RWPE2 (cell line): ENCODE results near the gene USP32.
A peak's percentile ranks its signal among the peaks of the same experiment; 100 is the strongest.

Experiments used
- ATAC-seq: fragments of 200-7000 bp; cut with Tn5 transposase; 3 replicates; pipeline ENCODE4 v1.9.1; 2021; ENCODE audit warnings: low read depth
- DNase-seq: peaks from one replicate; pipeline ENCODE4 v3.0.0-alpha.2; 2020; ENCODE audit warnings: low spot score
- H3K27ac ChIP-seq: fragments of 450-650 bp; 2 replicates; pipeline ENCODE4 v1.5.1; 2017; ENCODE audit warnings: mild to moderate bottlenecking; ENCODE audit not compliant: poor library complexity, severe bottlenecking
- H3K27me3 ChIP-seq: fragments of 250-450 bp; sonication (Bioruptor Pico); 2 replicates; pipeline ENCODE4 v1.5.1; 2021; ENCODE audit warnings: mild to moderate bottlenecking, moderate library complexity; ENCODE audit not compliant: insufficient read depth, poor library complexity, severe bottlenecking
- H3K36me3 ChIP-seq: fragments of 250-450 bp; sonication (Bioruptor Pico); 2 replicates; pipeline ENCODE4 v1.5.1; 2020; ENCODE audit warnings: low read depth, mild to moderate bottlenecking, moderate library complexity
- H3K4me1 ChIP-seq: fragments of 250-450 bp; sonication (Bioruptor Pico); 2 replicates; pipeline ENCODE4 v1.5.1; 2021; ENCODE audit warnings: mild to moderate bottlenecking, moderate library complexity; ENCODE audit not compliant: insufficient read depth, poor library complexity, severe bottlenecking
- H3K4me3 ChIP-seq: fragments of 250-450 bp; sonication (Bioruptor Pico); 2 replicates; pipeline ENCODE4 v1.5.1; 2021; ENCODE audit warnings: mild to moderate bottlenecking, moderate library complexity; ENCODE audit not compliant: severe bottlenecking
- H3K9me3 ChIP-seq: fragments of 250-450 bp; sonication (Bioruptor Pico); 2 replicates; pipeline ENCODE4 v1.5.1; 2021; ENCODE audit warnings: mild to moderate bottlenecking, moderate library complexity; ENCODE audit not compliant: severe bottlenecking
- TF ChIP-seq, protein P1 (sequence below): fragments of 450-650 bp; IDR thresholded peaks from one replicate; pipeline ENCODE4 v1.5.1; 2017; ENCODE audit warnings: mild to moderate bottlenecking, moderate library complexity; ENCODE audit not compliant: poor library complexity, severe bottlenecking

The USP32 gene

GRCh38 chr17:60135951-60136666 is 255.8 kb downstream of the USP32 start:
- Histone ChIP-seq H3K4me1 (no peaks in the 10 kb centered on the region), H3K36me3 (peaks cover 16% of the 10 kb centered on the region), H3K9me3 (no peaks in the 10 kb centered on the region), H3K27me3 (peaks cover 30% of the 10 kb centered on the region), H3K4me3 (peak overlapping the region; percentile 82), H3K27ac (no peak overlapping the region)
- no peak for ATAC-seq
- TF ChIP-seq, protein P1, sequence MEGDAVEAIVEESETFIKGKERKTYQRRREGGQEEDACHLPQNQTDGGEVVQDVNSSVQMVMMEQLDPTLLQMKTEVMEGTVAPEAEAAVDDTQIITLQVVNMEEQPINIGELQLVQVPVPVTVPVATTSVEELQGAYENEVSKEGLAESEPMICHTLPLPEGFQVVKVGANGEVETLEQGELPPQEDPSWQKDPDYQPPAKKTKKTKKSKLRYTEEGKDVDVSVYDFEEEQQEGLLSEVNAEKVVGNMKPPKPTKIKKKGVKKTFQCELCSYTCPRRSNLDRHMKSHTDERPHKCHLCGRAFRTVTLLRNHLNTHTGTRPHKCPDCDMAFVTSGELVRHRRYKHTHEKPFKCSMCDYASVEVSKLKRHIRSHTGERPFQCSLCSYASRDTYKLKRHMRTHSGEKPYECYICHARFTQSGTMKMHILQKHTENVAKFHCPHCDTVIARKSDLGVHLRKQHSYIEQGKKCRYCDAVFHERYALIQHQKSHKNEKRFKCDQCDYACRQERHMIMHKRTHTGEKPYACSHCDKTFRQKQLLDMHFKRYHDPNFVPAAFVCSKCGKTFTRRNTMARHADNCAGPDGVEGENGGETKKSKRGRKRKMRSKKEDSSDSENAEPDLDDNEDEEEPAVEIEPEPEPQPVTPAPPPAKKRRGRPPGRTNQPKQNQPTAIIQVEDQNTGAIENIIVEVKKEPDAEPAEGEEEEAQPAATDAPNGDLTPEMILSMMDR: no peak
- DNase-seq: peak; percentile 11

- ATAC-seq: peak; percentile 96
- Histone ChIP-seq H3K27ac (peak overlapping the region; percentile 17), H3K36me3 (peaks cover 16% of the 10 kb centered on the region), H3K27me3 (peaks cover 22% of the 10 kb centered on the region), H3K9me3 (no peaks in the 10 kb centered on the region), H3K4me1 (no peaks in the 10 kb centered on the region), H3K4me3 (peak overlapping the region; percentile 82)
- TF ChIP-seq, protein P1: no peak
- DNase-seq: peak; percentile 93
Measured at GRCh38 chr17:60135151-60135950, 256.6 kb downstream of the USP32 start.

- ATAC-seq (peak; percentile 18), DNase-seq (peak; percentile 21)
- TF ChIP-seq, protein P1: no peak
- Histone ChIP-seq H3K27ac (peak overlapping the region; percentile 17), H3K4me3 (peak overlapping the region; percentile 82), H3K36me3 (peaks cover 16% of the 10 kb centered on the region), H3K27me3 (peaks cover 14% of the 10 kb centered on the region), H3K9me3 (no peaks in the 10 kb centered on the region), H3K4me1 (no peaks in the 10 kb centered on the region)
Measured at GRCh38 chr17:60134396-60135150, 257.4 kb downstream of the USP32 start.

GRCh38 chr17:60130466-60130865 is 261.5 kb downstream of the USP32 start:
- no peak overlapping the region for H3K4me3 ChIP-seq
- no peaks in the 10 kb centered on the region for H3K9me3 ChIP-seq
- DNase-seq (no peak), ATAC-seq (no peak)
- H3K36me3 ChIP-seq: peaks cover 16% of the 10 kb centered on the region
- H3K27me3 ChIP-seq: no peaks in the 10 kb centered on the region
- H3K27ac ChIP-seq: no peak overlapping the region
- H3K4me1 ChIP-seq: no peaks in the 10 kb centered on the region
- TF ChIP-seq, protein P1: no peak
